Stimulated activated naive B cell treated with anti-CD40 and anti-IgM and Interleukin-4, amounts not matched to agents 10 μg/mL and 1 μg/mL and 100 μg/mL, for 72 hours (primary cell): Measurements from ENCODE around the gene CRKL.
"Not testable (repeated sequence)": the region's sequence is repeated elsewhere in the genome, so short reads cannot be mapped to it uniquely, and the experiment has no call there.

Experiments used
- ATAC-seq, 2 donors: fragments of 150-1000 bp; cut with Tn5 transposase; replicated peaks; 2 replicates each; pipeline ENCODE4 v1.10.0; 2021; ENCODE audit warnings: moderate library complexity in 1 of 2
- DNase-seq: peaks from one replicate; pipeline ENCODE4 v3.0.0; 2021
- H3K27ac Mint-ChIP-seq: one replicate; pipeline ENCODE4 v1.8.0; 2022; ENCODE audit warnings: mild to moderate bottlenecking, mixed read lengths
- H3K27me3 Mint-ChIP-seq, 2 donors: one replicate each; pipeline ENCODE4 v1.8.0; 2022; ENCODE audit warnings: mixed read lengths in 2 of 2
- H3K36me3 Mint-ChIP-seq, 2 donors: one replicate each; pipeline ENCODE4 v1.8.0; 2022; ENCODE audit warnings: mixed read lengths in 2 of 2, mild to moderate bottlenecking in 1 of 2
- H3K4me1 Mint-ChIP-seq, 2 donors: one replicate each; pipeline ENCODE4 v1.8.0; 2022; ENCODE audit warnings: mixed read lengths in 2 of 2, mild to moderate bottlenecking in 1 of 2
- H3K4me3 Mint-ChIP-seq, 2 donors: one replicate each; pipeline ENCODE4 v1.8.0; 2022; ENCODE audit warnings: mild to moderate bottlenecking in 2 of 2, mixed read lengths in 2 of 2, moderate library complexity in 1 of 2
- H3K9me3 Mint-ChIP-seq, 2 donors: one replicate each; pipeline ENCODE4 v1.8.0; 2022; ENCODE audit warnings: mixed read lengths in 2 of 2, mild to moderate bottlenecking in 1 of 2

Gene CRKL

DNA sequence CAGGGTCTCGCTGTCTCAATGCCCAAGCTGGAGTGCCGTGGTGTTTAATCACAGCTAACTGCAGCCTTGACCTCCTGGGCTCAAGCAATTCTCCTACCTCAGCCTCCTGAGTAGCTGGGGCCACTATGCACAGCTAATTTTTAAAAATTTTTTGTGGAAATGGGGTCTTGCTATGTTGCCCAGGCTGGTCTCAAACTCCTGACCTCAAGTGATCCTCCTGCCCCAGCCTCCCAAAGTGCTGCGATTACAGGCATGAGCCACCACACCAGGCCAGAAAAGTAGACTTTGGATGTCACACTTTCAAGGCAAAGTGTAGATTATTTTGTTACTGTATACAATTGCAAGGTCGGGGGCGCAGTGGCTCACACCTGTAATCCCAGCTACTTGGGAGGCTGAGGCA, 8.5 kb upstream of the CRKL start:
- not testable (repeated sequence) for ATAC-seq, H3K27ac Mint-ChIP-seq, DNase-seq, H3K36me3 Mint-ChIP-seq, H3K27me3 Mint-ChIP-seq, H3K4me3 Mint-ChIP-seq, H3K4me1 Mint-ChIP-seq, H3K9me3 Mint-ChIP-seq

DNA sequence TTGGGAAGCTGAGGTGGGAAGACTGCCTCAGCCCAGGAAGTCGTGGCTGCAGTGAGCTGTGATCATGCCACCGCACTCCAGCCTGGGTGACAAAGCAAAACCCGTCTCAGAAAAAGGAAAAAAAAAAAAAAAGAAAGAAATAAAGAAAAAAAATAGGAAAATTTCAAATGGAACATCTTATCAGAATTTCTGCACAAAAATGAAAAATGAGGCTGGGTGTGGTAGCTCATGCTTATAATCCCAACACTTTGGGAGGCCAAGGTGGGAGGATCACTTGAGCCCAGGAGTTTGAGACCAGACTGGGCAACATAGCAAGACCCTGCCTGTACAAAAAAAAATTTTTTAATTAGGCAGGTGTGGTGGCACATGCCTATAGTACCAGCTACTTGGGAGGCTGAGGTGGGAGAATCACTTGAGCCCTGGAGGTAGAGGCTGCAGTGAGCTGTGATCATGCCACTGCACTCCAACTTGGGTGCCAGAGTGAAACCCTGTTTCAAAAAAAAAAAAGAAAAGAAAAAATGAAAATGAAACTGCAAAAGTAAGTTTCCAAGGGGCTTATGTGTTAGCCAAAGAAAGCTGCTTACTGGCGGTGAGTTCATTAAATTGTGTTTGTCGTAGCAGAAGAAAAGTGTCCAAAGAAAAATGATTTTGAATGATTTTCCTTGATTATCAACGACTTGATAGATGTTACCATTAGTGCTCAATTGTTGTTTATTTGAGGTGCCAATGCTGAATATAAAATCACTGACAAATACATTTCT, 7.5 kb upstream of the CRKL start:
- no peak for ATAC-seq
- Mint-ChIP-seq H3K27ac (no peak overlapping the region), H3K4me1 (peaks cover 3 to 5% of the 10 kb centered on the region in 2 donors), H3K4me3 (no peak overlapping the region), H3K36me3 (no peaks in the 10 kb centered on the region), H3K27me3 (no peaks in the 10 kb centered on the region), H3K9me3 (no peaks in the 10 kb centered on the region)
- no peak for DNase-seq

DNA sequence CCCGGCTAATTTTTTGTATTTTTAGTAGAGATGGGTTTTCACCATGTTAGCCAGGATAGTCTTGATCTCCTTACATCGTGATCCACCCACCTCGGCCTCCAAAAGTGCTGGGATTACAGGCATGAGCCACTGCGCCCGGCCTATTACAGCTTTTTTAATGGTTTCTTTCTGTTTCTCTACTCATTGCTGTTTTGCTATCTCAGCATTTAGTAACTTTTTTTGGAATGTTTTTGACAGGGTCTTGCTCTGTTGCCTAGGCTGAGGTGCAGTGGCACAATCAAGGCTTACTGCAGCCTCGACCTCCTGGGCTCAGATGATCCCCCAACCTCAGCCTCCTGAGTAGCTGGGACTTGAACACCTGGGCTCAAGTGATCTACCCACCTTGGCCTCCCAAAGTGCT, 4.7 kb upstream of the CRKL start:
- Mint-ChIP-seq H3K4me3 (no peak overlapping the region), H3K27ac (no peak overlapping the region), H3K9me3 (no peaks in the 10 kb centered on the region), H3K36me3 (no peaks in the 10 kb centered on the region), H3K27me3 (no peaks in the 10 kb centered on the region), H3K4me1 (peaks cover 10 to 16% of the 10 kb centered on the region in 2 donors)
- ATAC-seq (no peak), DNase-seq (no peak)

DNA sequence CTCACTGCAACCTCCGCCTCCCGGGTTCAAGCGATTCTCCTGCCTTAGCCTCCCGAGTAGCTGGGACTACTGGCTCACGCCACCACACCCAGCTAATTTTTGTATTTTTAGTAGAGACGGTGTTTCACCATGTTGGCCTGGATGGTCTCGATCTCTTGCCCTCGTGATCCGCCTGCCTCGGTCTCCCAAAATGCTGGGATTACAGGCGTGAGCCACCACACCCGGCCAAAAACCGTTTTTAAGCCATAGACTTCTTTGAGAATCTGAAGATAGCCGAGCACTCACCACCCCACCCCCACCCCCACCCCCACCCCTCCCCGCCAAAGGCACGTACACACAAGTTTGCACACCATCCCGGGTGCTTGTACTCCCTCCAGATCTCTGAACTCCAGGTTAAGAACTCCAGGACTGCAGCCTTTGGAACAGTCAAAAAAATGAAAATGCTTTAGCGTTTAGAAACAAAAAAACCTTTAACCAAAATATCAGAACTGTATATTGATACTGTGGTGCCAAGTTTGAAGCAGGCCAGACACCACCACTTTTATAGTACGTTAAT, 1.5 kb downstream of the CRKL start:
- no peaks in the 10 kb centered on the region for H3K27me3 Mint-ChIP-seq
- H3K27ac Mint-ChIP-seq: peak overlapping the region; percentile 92
- H3K36me3 Mint-ChIP-seq: peaks cover 7 to 22% of the 10 kb centered on the region in 2 donors
- no peaks in the 10 kb centered on the region for H3K9me3 Mint-ChIP-seq
- ATAC-seq (no peak), DNase-seq (no peak)
- peaks cover 28 to 48% of the 10 kb centered on the region in 2 donors for H3K4me1 Mint-ChIP-seq
- H3K4me3 Mint-ChIP-seq: peak overlapping the region; percentile 93 to 97

DNA sequence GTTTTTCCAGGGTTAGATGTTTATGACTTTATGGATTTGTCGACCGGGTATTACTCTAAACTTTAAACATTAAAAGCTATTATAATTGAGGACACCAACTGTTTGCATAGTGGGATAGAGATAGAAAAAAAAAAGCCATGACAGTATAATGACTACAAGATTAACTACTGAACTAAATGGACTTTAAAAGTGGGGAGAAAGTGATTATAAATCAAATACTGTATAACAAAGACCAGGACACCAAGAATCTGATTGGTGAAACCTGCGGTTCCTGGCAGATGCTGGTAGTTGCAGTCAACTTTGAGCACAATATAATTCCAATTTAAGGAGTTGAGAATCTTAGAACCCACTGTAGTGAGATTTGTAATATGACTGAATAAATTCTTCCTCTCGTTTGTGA, 2.5 kb downstream of the CRKL start:
- ATAC-seq (no peak), DNase-seq (no peak)
- H3K27me3 Mint-ChIP-seq: no peaks in the 10 kb centered on the region
- peaks cover 11 to 26% of the 10 kb centered on the region in 2 donors for H3K36me3 Mint-ChIP-seq
- H3K27ac Mint-ChIP-seq: no peak overlapping the region
- H3K4me1 Mint-ChIP-seq: peaks cover 29 to 51% of the 10 kb centered on the region in 2 donors
- peak overlapping the region; percentile 93 to 97 for H3K4me3 Mint-ChIP-seq
- no peaks in the 10 kb centered on the region for H3K9me3 Mint-ChIP-seq

DNA sequence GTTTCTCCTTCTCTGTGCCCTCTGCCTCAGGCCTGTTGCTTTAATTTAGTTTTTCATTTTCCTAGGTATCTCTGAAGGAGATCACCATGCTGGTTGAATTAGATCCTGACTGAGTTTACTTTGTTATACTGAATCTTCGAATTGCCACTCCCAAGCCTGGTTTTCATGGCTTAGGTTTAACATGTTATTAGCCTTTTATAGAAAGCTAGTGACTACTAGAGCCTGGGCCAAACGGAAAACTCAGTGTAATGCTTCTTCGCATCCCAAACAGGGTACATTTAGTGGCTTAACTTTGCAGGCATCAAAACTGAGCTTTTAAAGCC, 3.6 kb downstream of the CRKL start:
- peaks cover 35 to 61% of the 10 kb centered on the region in 2 donors for H3K4me1 Mint-ChIP-seq
- H3K4me3 Mint-ChIP-seq: peak overlapping the region; percentile 93 to 97
- ATAC-seq: no peak
- H3K27ac Mint-ChIP-seq: no peak overlapping the region
- H3K9me3 Mint-ChIP-seq: no peaks in the 10 kb centered on the region
- H3K36me3 Mint-ChIP-seq: peaks cover 13 to 28% of the 10 kb centered on the region in 2 donors
- DNase-seq: no peak
- no peaks in the 10 kb centered on the region for H3K27me3 Mint-ChIP-seq

DNA sequence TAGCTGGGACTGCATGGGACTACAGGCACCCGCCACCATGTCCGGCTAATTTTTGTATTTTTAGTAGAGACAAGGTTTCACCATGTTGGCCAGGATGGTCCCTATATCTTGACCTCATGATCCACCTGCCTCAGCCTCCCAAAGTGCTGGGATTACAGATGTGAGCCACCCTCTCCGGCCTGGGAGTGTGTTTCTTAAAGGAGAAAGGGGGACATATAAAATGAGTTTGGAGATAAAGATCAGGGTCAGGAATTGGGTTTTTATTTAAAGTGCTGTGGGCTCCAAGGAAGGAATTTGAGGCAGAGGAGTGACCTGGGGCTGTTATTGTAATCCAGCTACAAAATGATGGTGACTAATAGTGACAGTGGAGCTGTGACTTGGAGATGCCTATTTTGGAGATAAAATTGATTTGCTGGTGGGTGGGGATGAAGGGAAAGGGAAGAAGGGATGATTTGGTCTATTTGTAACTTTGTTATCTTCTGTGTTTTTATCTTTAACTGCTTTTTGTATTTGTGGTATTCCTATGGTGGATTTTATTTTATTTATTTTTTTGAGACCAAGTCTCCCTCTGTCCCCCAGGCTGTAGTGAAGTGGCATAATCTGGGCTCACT, 5.0 kb downstream of the CRKL start:
- Mint-ChIP-seq H3K9me3 (no peaks in the 10 kb centered on the region), H3K27ac (peak overlapping the region; percentile 3), H3K4me1 (peaks cover 36 to 61% of the 10 kb centered on the region in 2 donors)

DNA sequence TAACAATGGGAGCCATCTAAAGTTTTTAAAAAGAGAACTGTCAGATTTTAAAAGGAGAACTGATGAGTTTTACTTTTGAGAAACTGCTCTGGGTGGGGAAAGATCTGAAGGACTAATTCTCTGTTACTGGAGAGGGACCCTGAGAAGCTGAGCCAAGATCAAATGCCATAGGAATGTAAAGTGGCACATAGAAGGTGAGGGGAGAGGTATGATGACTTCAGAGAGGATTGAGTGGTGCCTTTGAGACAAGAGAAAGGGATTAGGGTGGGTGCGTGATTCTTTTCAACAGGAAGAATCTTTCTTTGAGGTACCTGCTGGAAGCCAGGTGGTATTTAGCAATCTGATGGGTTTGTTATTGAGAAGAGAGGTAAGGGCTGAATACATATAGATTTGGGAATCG, 9.0 kb downstream of the CRKL start:
- H3K27ac Mint-ChIP-seq: peak overlapping the region; percentile 44
- DNase-seq: no peak
- peaks cover 32 to 66% of the 10 kb centered on the region in 2 donors for H3K4me1 Mint-ChIP-seq
- H3K9me3 Mint-ChIP-seq: no peaks in the 10 kb centered on the region
- no peak overlapping the region for H3K4me3 Mint-ChIP-seq
- ATAC-seq: no peak
- H3K36me3 Mint-ChIP-seq: peaks cover 15 to 29% of the 10 kb centered on the region in 2 donors
- H3K27me3 Mint-ChIP-seq: no peaks in the 10 kb centered on the region

More for the DNA sequence above, 5.0 kb downstream of the CRKL start:
- no peak for ATAC-seq
- no peak for DNase-seq
- Mint-ChIP-seq H3K4me3 (peak overlapping the region; percentile 10 to 27), H3K36me3 (peaks cover 16 to 33% of the 10 kb centered on the region in 2 donors), H3K27me3 (no peaks in the 10 kb centered on the region)

DNA sequence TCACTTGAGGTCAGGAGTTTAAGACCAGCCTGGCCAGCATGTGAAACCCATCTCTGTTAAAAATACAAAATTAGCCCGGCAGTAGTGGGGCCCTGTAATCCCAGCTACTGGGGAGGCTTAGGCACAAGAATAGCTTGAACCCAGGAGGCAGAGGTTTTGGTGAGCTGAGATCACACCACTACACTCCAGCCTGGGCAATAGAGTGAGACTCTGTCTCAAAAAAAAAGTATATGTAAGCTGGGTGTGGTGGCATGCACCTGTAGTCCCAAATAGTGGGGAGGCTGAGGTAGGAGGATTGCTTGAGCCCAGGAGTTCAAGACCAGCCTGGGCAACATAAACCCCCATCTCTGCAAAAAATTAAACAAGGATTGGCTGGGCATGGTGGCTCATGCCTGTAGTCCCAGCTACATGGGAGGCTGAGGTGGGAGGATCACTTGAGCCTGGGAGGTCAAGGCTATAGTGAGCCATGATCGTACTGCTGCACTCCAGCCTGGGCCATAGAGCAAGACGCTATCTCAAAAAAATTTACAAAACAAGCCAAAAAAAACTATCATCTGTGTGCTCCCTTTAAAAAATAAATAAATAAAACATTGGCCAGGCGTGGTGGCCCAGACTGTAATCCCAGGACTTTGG, 10.8 kb downstream of the CRKL start:
- no peak overlapping the region for H3K4me3 Mint-ChIP-seq
- H3K36me3 Mint-ChIP-seq: peaks cover 15 to 20% of the 10 kb centered on the region in 2 donors
- no peak for DNase-seq
- no peaks in the 10 kb centered on the region for H3K27me3 Mint-ChIP-seq
- peaks cover 27 to 69% of the 10 kb centered on the region in 2 donors for H3K4me1 Mint-ChIP-seq
- H3K27ac Mint-ChIP-seq: no peak overlapping the region
- ATAC-seq: no peak
- no peaks in the 10 kb centered on the region for H3K9me3 Mint-ChIP-seq

DNA sequence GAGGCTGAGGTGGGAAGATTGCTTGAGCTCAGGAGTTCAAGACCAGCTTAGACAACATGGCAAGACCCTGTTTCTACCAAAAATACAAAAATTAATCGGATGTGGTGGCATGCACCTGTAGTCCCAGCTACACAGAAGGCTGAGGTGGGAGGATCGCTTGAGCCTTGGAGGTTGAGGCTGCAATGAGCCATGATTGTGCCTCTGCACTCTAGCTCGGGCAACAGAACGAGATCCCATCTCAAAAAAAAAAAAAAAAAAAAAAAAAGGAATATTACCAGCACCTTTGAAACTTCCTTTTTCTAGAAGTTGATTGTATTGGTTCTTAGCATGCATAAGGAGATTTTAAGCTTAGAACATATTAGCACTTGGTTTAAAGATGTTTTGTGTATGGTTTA, 11.4 kb downstream of the CRKL start:
- H3K27me3 Mint-ChIP-seq: no peaks in the 10 kb centered on the region
- peaks cover 15 to 20% of the 10 kb centered on the region in 2 donors for H3K36me3 Mint-ChIP-seq
- H3K4me3 Mint-ChIP-seq: no peak overlapping the region
- DNase-seq (no peak), ATAC-seq (no peak)
- no peak overlapping the region for H3K27ac Mint-ChIP-seq
- H3K9me3 Mint-ChIP-seq: no peaks in the 10 kb centered on the region
- H3K4me1 Mint-ChIP-seq: peaks cover 27 to 69% of the 10 kb centered on the region in 2 donors

DNA sequence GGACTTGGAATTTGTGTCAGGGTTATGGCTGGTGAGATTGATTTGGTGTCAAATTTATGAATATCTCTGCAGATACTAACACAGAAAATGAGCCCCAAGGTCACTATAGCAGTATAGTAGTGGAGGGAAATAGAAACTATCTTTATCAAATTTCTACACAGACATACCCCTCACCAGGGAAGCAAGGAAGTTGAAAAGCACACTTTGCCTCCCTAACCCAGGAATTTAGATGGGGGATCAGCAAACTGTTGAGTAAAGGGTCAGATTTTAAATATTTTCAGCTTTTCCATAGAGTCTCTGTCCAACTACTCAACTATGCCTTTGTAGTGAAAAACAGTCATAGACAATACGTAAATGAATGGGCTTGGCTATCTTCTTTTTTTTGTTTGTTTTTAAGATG, 12.8 kb downstream of the CRKL start:
- ATAC-seq: no peak
- H3K27me3 Mint-ChIP-seq: no peaks in the 10 kb centered on the region
- H3K4me3 Mint-ChIP-seq: no peak overlapping the region
- H3K36me3 Mint-ChIP-seq: peaks cover 12 to 23% of the 10 kb centered on the region in 2 donors
- no peak for DNase-seq
- no peak overlapping the region for H3K27ac Mint-ChIP-seq
- H3K9me3 Mint-ChIP-seq: no peaks in the 10 kb centered on the region
- H3K4me1 Mint-ChIP-seq: peaks cover 21 to 63% of the 10 kb centered on the region in 2 donors

DNA sequence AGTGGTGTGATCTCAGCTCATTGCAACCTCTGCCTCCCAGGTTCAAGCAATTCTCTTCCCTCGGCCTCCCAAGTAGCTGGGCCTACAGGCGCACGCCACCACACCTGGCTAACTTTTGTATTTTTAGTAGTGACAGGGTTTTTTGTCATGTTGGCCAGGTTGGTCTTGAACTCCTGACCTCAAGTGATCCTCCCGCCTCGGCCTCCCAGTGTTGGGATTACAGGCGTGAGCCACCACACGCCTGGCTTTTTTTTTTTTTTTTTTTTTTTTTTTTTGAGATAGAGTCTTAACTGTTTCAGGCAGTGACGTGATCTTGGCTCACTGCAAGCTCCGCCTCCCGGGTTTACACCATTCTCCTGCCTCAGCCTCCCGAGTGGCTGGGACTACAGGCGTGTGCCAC, 13.2 kb downstream of the CRKL start:
- H3K9me3 Mint-ChIP-seq, H3K4me3 Mint-ChIP-seq, H3K27me3 Mint-ChIP-seq, H3K27ac Mint-ChIP-seq, DNase-seq, ATAC-seq: not testable (repeated sequence)
- H3K36me3 Mint-ChIP-seq: peaks cover 12 to 23% of the 10 kb centered on the region in 2 donors
- peaks cover 21 to 58% of the 10 kb centered on the region in 2 donors for H3K4me1 Mint-ChIP-seq

DNA sequence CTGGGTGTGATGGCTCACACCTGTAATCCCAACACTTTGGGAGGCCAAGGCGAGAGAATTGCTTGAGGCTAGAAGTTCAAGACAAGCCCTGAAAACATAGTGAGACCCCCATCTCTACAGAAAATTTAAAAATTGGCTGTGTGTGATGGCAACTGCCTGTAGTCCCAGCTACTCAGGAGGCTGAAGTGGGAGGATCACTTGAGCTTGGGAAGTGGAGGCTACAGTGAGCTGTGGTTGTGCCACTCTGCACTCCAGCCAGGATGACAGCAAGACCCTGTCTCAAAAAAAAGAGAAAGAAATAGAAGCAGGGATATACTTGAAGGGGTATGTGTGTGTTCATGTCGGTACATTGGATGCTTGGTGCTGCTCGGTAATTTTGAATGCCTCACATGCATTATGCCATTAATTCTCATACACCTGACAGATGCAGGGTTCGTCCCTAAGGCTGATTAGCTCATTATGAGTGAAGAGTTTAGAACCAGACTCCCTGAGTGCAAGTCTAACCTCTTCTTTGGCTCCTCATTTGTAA, 14.0 kb downstream of the CRKL start:
- peaks cover 12 to 26% of the 10 kb centered on the region in 2 donors for H3K36me3 Mint-ChIP-seq
- H3K27ac Mint-ChIP-seq: no peak overlapping the region
- no peak overlapping the region for H3K4me3 Mint-ChIP-seq

DNA sequence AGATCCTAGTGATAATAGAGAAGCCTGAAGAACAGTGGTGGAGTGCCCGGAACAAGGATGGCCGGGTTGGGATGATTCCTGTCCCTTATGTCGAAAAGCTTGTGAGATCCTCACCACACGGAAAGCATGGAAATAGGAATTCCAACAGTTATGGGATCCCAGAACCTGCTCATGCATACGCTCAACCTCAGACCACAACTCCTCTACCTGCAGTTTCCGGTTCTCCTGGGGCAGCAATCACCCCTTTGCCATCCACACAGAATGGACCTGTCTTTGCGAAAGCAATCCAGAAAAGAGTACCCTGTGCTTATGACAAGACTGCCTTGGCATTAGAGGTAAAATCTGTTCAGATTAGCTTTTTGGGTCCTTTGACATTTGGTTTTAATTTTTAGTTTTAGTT, 16.7 kb downstream of the CRKL start:
- ATAC-seq (no peak), DNase-seq (no peak)
- H3K27me3 Mint-ChIP-seq: no peaks in the 10 kb centered on the region
- no peak overlapping the region for H3K4me3 Mint-ChIP-seq
- peaks cover 21 to 56% of the 10 kb centered on the region in 2 donors for H3K4me1 Mint-ChIP-seq
- peaks cover 19 to 37% of the 10 kb centered on the region in 2 donors for H3K36me3 Mint-ChIP-seq
- H3K27ac Mint-ChIP-seq: no peak overlapping the region
- no peaks in the 10 kb centered on the region for H3K9me3 Mint-ChIP-seq

More for the DNA sequence above, 14.0 kb downstream of the CRKL start:
- Mint-ChIP-seq H3K4me1 (peaks cover 13 to 51% of the 10 kb centered on the region in 2 donors), H3K27me3 (no peaks in the 10 kb centered on the region), H3K9me3 (no peaks in the 10 kb centered on the region)
- DNase-seq (no peak), ATAC-seq (no peak)
